Measurements from ENCODE around the gene ERCC1.

Gene ERCC1

GRCh38 chr19:45421947-45422498 lies 1.7 kb downstream of the ERCC1 start:
- DNase-seq (ENCODE audit: extremely low read depth, insufficient read length) = no peak
- H3K27me3 ChIP-seq (replicated peaks; ENCODE audit: control insufficient read depth, insufficient read depth, low read length) = no peaks in the 10 kb centered on the region
- H3K36me3 ChIP-seq (ENCODE audit: control insufficient read depth, insufficient read depth, low read length) = peaks cover 2% of the 10 kb centered on the region; the same call in 1 of the 2 replicates
- TF ChIP-seq CTCF (IDR thresholded peaks at IDR 0.05; ENCODE audit: insufficient read depth, low read length, poor library complexity, severe bottlenecking) = no peak
- H3K4me3 ChIP-seq (replicated peaks; ENCODE audit: low read depth, low read length) = no peak overlapping the region

- DNase-seq (ENCODE audit: extremely low read depth, insufficient read length) = no peak
- H3K36me3 ChIP-seq (ENCODE audit: control insufficient read depth, insufficient read depth, low read length) = peaks cover 2% of the 10 kb centered on the region
- no peak for TF ChIP-seq CTCF (IDR thresholded peaks at IDR 0.05; ENCODE audit: insufficient read depth, low read length, poor library complexity, severe bottlenecking)
- H3K4me3 ChIP-seq (replicated peaks; ENCODE audit: low read depth, low read length) = no peak overlapping the region
- H3K27me3 ChIP-seq (replicated peaks; ENCODE audit: control insufficient read depth, insufficient read depth, low read length) = no peaks in the 10 kb centered on the region
Observed at GRCh38 chr19:45420871-45421270, 2.8 kb downstream of the ERCC1 start.

GRCh38 chr19:45420356-45420755 lies 3.4 kb downstream of the ERCC1 start:
- Histone ChIP-seq H3K4me3 (replicated peaks; ENCODE audit: low read depth, low read length) (no peak overlapping the region), H3K36me3 (ENCODE audit: control insufficient read depth, insufficient read depth, low read length) (peaks cover 2% of the 10 kb centered on the region)

GRCh38 chr19:45419895-45420294 lies 3.8 kb downstream of the ERCC1 start:
- Histone ChIP-seq H3K4me3 (replicated peaks; ENCODE audit: low read depth, low read length) (no peak overlapping the region), H3K36me3 (ENCODE audit: control insufficient read depth, insufficient read depth, low read length) (peaks cover 2% of the 10 kb centered on the region), H3K27me3 (replicated peaks; ENCODE audit: control insufficient read depth, insufficient read depth, low read length) (no peaks in the 10 kb centered on the region)
- no peak for TF ChIP-seq CTCF (IDR thresholded peaks at IDR 0.05; ENCODE audit: insufficient read depth, low read length, poor library complexity, severe bottlenecking)
- DNase-seq (ENCODE audit: extremely low read depth, insufficient read length) = no peak

More at GRCh38 chr19:45420356-45420755, 3.4 kb downstream of the ERCC1 start:
- no peaks in the 10 kb centered on the region for H3K27me3 ChIP-seq (replicated peaks; ENCODE audit: control insufficient read depth, insufficient read depth, low read length)
- TF ChIP-seq CTCF (IDR thresholded peaks at IDR 0.05; ENCODE audit: insufficient read depth, low read length, poor library complexity, severe bottlenecking) = no peak
- DNase-seq (ENCODE audit: extremely low read depth, insufficient read length) = no peak

GRCh38 chr19:45419396-45419795 lies 4.3 kb downstream of the ERCC1 start:
- Histone ChIP-seq H3K36me3 (ENCODE audit: control insufficient read depth, insufficient read depth, low read length) (peaks cover 4% of the 10 kb centered on the region), H3K4me3 (replicated peaks; ENCODE audit: low read depth, low read length) (peak overlapping the region; percentile 6; the same call in 1 of the 2 replicates)
- DNase-seq (ENCODE audit: extremely low read depth, insufficient read length) = peak; percentile 69

More at GRCh38 chr19:45419396-45419795, 4.3 kb downstream of the ERCC1 start:
- no peaks in the 10 kb centered on the region for H3K27me3 ChIP-seq (replicated peaks; ENCODE audit: control insufficient read depth, insufficient read depth, low read length)
- no peak for TF ChIP-seq CTCF (IDR thresholded peaks at IDR 0.05; ENCODE audit: insufficient read depth, low read length, poor library complexity, severe bottlenecking)

Measured in GM06990 (cell line).